HUES48 (cell line): ENCODE results near the gene GBA3.

Experiments used
- H3K27ac ChIP-seq: one replicate; pipeline ENCODE4 v1.7.0; 2013; ENCODE audit warnings: low read depth, low read length, inconsistent platforms
- H3K27me3 ChIP-seq: 2 replicates; pipeline ENCODE4 v1.6.1; 2013; ENCODE audit warnings: mild to moderate bottlenecking, low read length; ENCODE audit not compliant: control insufficient read depth, insufficient read depth
- H3K36me3 ChIP-seq: 2 replicates; pipeline ENCODE4 v1.6.1; 2013; ENCODE audit warnings: low read length; ENCODE audit not compliant: control insufficient read depth, insufficient read depth
- H3K4me1 ChIP-seq: 2 replicates; pipeline ENCODE4 v1.6.1; 2013; ENCODE audit warnings: mild to moderate bottlenecking, low read length; ENCODE audit not compliant: control insufficient read depth, insufficient read depth
- H3K4me3 ChIP-seq: 2 replicates; pipeline ENCODE4 v1.5.1; 2013; ENCODE audit warnings: mild to moderate bottlenecking, low read depth, low read length
- H3K9ac ChIP-seq: 2 replicates; pipeline ENCODE4 v1.6.1; 2013; ENCODE audit warnings: mild to moderate bottlenecking, low read depth, low read length, moderate library complexity
- H3K9me3 ChIP-seq: 2 replicates; pipeline ENCODE4 v1.6.1; 2013; ENCODE audit warnings: low read length; ENCODE audit not compliant: control insufficient read depth, insufficient read depth

GBA3 gene

DNA sequence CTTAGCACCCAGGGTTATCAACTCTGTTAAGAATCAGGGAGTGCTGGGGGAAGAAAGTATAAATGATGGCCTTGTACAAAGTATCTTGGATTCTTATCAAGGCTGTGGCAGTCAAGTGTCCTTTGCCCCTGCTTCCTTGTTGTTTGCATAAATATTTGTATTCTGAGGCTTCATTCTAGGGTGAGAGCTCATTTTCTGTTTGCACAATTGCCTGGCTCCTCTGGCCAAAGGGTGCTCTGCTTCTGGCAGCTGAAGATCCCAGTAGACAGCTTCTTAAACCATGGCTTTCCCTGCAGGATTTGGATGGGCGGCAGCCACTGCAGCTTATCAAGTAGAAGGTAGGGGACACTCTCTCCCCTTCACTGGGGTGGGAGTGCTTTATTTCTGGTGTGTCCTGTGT is at the start of gene GBA3:
Gene GBA3 (plus strand): TSS at position 202 of the 400 bp plus-strand sequence.
- no peaks in the 10 kb centered on the region for H3K4me1 ChIP-seq
- H3K27me3 ChIP-seq = no peaks in the 10 kb centered on the region
- no peaks in the 10 kb centered on the region for H3K36me3 ChIP-seq
- H3K9me3 ChIP-seq = no peaks in the 10 kb centered on the region
- H3K27ac ChIP-seq = no peak within 1 kb of the TSS
- H3K9ac ChIP-seq = no peak within 1 kb of the TSS
- H3K4me3 ChIP-seq = no peak within 1 kb of the TSS

DNA sequence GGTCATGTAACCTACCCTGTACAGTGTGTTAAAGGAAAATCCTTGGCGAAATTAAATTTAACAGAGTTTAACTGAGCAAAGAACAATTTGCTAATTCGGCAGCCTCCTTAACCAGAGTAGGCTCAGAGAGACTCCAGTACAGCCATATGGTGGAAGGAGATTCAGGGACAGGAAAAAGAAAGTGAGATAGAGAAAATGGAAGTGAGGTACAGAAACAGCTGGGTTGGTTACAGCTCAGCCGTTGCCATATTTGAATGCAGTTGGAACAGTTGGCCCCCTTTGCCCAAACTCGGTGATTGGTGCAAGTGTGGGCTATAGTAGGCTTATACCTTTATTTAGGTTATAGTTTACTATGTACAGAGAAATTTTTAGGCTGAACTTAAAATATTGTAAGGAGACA is 48.8 kb upstream of the GBA3 start:
- H3K4me3 ChIP-seq = no peak overlapping the region
- H3K27me3 ChIP-seq = no peaks in the 10 kb centered on the region
- no peaks in the 10 kb centered on the region for H3K36me3 ChIP-seq
- no peak overlapping the region for H3K27ac ChIP-seq
- H3K9ac ChIP-seq = no peak overlapping the region
- H3K9me3 ChIP-seq = peaks cover 3% of the 10 kb centered on the region; the same call in 1 of the 2 replicates
- H3K4me1 ChIP-seq = no peaks in the 10 kb centered on the region

DNA sequence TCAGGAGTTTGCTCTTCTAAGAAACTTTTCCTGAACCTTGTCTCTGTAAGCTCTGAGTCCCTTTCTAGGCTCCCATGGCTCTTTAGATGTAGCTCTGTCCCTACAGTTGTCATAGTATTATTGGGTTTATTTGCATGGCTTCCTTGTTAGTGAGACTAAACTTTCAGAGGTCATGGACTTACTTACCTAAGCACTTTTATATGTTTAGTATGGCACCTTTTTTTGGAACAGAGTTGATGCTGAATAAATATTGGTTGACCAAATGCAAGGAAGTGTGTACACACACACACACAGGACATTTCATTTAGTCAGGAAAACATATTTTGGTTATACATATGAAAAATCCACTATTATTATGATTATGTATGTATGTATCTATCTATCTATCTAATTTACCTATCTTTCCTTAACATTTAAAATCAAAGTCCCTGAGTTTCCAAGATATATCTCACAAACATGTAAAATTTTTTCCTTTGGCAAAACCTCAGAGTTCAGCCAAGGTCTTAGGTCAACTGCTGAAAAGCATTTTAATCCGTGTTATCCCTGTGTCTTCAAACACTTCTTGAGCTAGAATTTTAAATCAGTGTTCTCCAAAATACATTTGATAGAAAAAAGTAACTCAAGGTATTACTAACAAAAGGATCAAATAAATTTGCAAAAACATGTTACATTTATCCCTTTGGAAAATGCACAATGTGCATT is 47.1 kb upstream of the GBA3 start:
- peaks cover 3% of the 10 kb centered on the region; the same call in 1 of the 2 replicates for H3K9me3 ChIP-seq
- H3K9ac ChIP-seq = no peak overlapping the region
- no peak overlapping the region for H3K4me3 ChIP-seq
- H3K27me3 ChIP-seq = no peaks in the 10 kb centered on the region
- no peaks in the 10 kb centered on the region for H3K4me1 ChIP-seq
- H3K36me3 ChIP-seq = no peaks in the 10 kb centered on the region
- no peak overlapping the region for H3K27ac ChIP-seq

DNA sequence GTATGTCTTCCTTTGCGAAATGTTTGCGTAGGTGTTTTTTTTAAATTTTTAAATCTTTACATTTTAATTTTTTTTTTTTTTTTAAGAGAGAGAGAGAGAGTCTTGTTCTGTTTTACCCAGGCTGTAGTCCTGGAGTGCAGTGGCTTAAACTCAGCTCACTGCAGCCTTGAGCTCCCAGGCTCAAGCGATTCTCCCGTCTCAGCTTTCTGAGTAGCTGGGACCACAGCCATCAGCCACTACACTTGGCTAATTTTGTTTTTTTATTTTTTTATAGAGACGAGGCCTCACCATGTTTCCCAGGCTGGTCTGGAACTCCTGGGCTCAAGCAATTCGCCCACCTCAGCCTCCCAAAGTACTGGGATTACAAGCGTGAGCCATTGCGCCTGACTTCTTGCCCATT is 43.7 kb upstream of the GBA3 start:
- no peak overlapping the region for H3K9ac ChIP-seq
- no peaks in the 10 kb centered on the region for H3K4me1 ChIP-seq
- no peaks in the 10 kb centered on the region for H3K9me3 ChIP-seq

DNA sequence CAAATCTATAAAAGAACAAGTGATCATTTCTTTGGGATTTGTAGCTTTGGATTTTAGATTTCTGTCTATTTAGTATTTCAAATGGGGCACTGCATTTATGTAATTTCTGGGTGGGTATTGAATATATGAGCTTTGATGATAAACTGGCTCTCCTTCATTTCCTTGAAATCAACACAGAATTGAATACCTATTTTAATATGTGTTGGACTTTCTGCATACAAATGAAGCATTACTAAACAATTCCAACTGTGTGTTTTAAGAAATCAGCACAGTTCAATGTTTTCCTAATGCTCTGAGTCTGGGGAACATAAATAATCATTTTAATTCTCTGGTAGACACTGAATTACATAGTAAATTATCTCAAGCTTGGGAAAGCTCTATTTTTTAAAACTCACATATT is 42.0 kb upstream of the GBA3 start:
- Histone ChIP-seq H3K9me3 (no peaks in the 10 kb centered on the region), H3K27me3 (no peaks in the 10 kb centered on the region), H3K36me3 (no peaks in the 10 kb centered on the region), H3K27ac (no peak overlapping the region), H3K4me1 (no peaks in the 10 kb centered on the region), H3K9ac (no peak overlapping the region), H3K4me3 (no peak overlapping the region)

More for the DNA sequence above, 43.7 kb upstream of the GBA3 start:
- H3K36me3 ChIP-seq = no peaks in the 10 kb centered on the region
- H3K27ac ChIP-seq = no peak overlapping the region
- H3K4me3 ChIP-seq = no peak overlapping the region
- H3K27me3 ChIP-seq = no peaks in the 10 kb centered on the region

DNA sequence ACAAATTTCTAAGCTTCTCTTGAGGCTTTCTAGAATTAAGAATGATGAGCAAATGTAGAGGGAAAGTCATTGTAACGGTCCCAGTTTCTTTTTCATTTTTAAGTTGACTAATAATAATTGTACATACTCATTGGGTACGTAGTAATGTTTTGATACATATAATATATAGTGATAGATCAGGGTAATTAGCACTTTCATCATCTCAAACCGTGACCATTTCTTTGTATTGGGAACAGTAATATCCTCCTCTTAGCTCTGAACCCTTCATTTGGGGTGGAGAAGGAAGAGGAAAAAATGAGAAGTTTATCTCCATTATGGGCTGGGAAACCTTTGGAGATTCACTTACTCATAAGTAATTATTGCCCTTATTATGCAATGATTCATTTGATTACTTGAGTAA is 39.0 kb upstream of the GBA3 start:
- Histone ChIP-seq H3K27me3 (no peaks in the 10 kb centered on the region), H3K36me3 (no peaks in the 10 kb centered on the region), H3K9me3 (no peaks in the 10 kb centered on the region), H3K4me3 (no peak overlapping the region), H3K4me1 (no peaks in the 10 kb centered on the region), H3K9ac (no peak overlapping the region), H3K27ac (no peak overlapping the region)

DNA sequence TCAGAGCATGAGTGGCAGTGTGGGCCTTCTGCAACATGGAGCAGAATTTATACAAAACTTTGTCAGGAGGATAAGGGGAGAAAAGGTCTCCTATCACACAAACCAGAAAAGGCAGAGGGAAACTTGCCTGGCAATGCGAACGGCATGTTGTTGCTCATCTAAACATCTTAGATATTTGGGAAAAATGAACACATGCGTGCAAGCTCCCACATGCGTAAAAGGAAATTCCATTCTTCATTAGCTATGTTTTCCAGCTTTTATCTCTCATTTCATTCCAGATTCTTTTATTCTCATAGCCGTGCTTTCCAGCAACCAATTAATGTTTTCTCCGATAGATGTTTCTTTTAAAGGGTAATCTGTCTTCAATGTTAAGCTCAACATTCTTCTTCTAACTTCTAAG is 31.3 kb upstream of the GBA3 start:
- Histone ChIP-seq H3K9ac (no peak overlapping the region), H3K9me3 (no peaks in the 10 kb centered on the region), H3K4me1 (no peaks in the 10 kb centered on the region), H3K4me3 (no peak overlapping the region), H3K36me3 (no peaks in the 10 kb centered on the region), H3K27ac (no peak overlapping the region), H3K27me3 (no peaks in the 10 kb centered on the region)

DNA sequence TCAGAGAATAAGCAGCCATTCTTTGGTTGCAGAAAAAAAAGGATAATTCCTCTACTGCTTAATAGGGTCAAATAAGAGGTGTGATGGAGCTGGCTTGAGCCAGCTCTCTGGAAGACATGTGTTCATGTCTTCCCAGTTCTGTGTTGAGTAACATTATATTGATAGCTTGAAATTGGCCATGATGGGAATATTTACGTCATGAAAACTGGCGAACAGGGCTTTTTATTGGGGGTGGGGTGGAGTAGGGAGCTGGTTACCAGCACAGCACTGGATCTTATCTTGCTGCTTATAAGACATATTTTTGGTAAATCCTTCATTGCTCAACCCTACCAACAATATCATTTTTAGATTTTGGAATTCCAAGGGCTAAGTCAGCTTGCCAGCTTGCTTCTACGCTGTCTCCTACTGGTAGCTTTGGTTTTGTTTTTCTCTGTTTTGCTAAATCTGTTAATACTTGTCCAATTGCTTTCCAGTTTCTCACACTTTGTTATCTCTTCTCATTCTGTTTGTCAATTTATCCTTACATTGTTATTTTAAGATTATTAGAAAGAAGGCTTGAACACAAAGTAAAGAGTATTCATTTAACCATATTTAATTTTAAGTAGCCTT is 25.3 kb upstream of the GBA3 start:
- Histone ChIP-seq H3K9me3 (no peaks in the 10 kb centered on the region), H3K4me1 (no peaks in the 10 kb centered on the region), H3K27me3 (no peaks in the 10 kb centered on the region), H3K27ac (no peak overlapping the region), H3K4me3 (no peak overlapping the region), H3K36me3 (no peaks in the 10 kb centered on the region), H3K9ac (no peak overlapping the region)

DNA sequence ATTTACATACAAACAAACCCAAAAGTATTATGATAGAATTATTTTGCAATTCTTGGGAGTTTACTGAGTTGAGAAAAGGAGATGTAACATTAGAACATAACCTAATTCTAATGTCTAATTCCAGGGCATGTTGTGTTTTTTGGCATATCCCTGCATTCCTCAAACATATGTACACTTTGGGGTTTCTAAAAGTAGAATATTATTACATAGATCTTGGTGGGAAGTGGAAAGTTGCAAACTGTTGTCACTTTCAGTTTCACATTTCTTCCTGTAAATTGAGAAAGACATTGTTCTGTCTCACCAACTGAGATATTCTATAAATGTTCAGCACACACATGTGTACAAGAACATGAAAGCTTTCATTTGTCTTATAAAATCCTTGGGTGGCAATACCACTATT is 24.4 kb upstream of the GBA3 start:
- no peaks in the 10 kb centered on the region for H3K9me3 ChIP-seq
- no peak overlapping the region for H3K9ac ChIP-seq
- H3K36me3 ChIP-seq = no peaks in the 10 kb centered on the region
- no peaks in the 10 kb centered on the region for H3K27me3 ChIP-seq
- no peak overlapping the region for H3K4me3 ChIP-seq
- H3K4me1 ChIP-seq = no peaks in the 10 kb centered on the region
- H3K27ac ChIP-seq = no peak overlapping the region

DNA sequence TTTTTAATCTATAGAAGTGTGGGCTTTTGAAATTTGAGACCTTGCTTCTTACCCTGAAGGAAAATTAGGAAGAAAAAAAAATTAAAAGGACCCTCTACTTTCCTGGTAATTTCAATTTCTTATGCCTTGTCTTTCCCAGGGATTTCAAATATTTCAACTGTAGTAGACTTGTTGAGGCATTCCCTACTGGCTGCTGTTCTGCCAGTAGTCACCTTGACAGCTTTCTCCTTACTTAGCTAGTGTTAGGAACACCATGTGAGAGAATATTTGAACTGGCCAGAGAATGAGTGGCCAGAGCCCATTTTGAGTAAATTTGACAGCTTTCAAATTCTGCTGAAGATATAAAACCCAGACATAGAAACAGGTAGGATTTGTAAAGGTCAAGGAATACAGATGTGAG is 24.0 kb upstream of the GBA3 start:
- no peak overlapping the region for H3K4me3 ChIP-seq
- H3K36me3 ChIP-seq = no peaks in the 10 kb centered on the region
- no peaks in the 10 kb centered on the region for H3K27me3 ChIP-seq
- no peak overlapping the region for H3K9ac ChIP-seq
- no peak overlapping the region for H3K27ac ChIP-seq
- no peaks in the 10 kb centered on the region for H3K9me3 ChIP-seq
- H3K4me1 ChIP-seq = no peaks in the 10 kb centered on the region

DNA sequence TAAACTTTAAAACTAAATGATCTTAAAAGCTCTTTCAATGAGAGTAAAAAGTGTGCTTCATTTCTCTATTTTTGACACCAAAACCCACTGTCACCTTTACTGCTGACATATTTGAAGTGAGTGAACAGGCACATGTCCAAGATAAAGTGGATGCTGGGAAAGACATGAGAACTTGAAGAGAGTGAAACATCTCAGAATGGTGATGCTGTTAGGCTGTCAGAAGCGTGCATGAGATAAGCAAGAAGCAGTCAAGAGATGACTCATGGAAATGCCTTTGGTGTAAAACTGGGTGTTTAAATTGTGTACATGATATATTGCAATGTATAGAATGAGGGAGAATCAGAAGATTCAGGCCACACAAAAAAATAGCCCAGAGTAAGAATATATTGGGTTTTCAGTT is 21.8 kb upstream of the GBA3 start:
- Histone ChIP-seq H3K4me1 (peaks cover 6% of the 10 kb centered on the region; the same call in 1 of the 2 replicates), H3K9ac (no peak overlapping the region), H3K27me3 (no peaks in the 10 kb centered on the region), H3K4me3 (no peak overlapping the region), H3K27ac (no peak overlapping the region), H3K9me3 (no peaks in the 10 kb centered on the region), H3K36me3 (no peaks in the 10 kb centered on the region)
